ENCODE measurements around the gene ALDH16A1. TPM values are rescaled to one million over a fixed set of nuclear protein-coding genes. Genes with fewer than 3 reads are reported as not detected.

The ALDH16A1 gene
- total and polyA plus RNA-seq, 2 donors (not counting 1 experiment from before 2014, with no cell fraction given): 65.8 to 105 TPM

- Mint-ChIP-seq H3K9me3 (ENCODE audit: insufficient read depth) (no peaks in the 10 kb centered on the region), H3K4me1 (peaks cover 55% of the 10 kb centered on the region), H3K4me3 (peak overlapping the region; percentile 93), H3K27ac (peak overlapping the region; percentile 97), H3K27me3 (no peaks in the 10 kb centered on the region)
- Histone ChIP-seq H4K20me1 (ENCODE audit: control insufficient read depth, insufficient read depth, low read length, poor library complexity, severe bottlenecking) (no peaks in the 10 kb centered on the region), H3K79me2 (ENCODE audit: control insufficient read depth, insufficient read depth, low read length) (peaks cover 26% of the 10 kb centered on the region), H3K9ac (ENCODE audit: low read length) (peak overlapping the region; percentile 90), H2AFZ (ENCODE audit: insufficient read depth, low read depth, low read length, poor library complexity, severe bottlenecking) (peak overlapping the region; percentile 86), H3K36me3 (replicated peaks in 1 of 2; ENCODE audit: control extremely low read depth in 1 of 2, control insufficient read depth in 1 of 2, extremely low read depth in 1 of 2, insufficient read depth in 2 of 2, low read length in 1 of 2) (peaks cover 0 to 6% of the 10 kb centered on the region in 2 experiments), H3K4me2 (replicated peaks; ENCODE audit: low read depth, low read length, poor library complexity, severe bottlenecking) (peak overlapping the region; percentile 97), H3K4me3 (ENCODE audit: control extremely low read depth in 1 of 5, extremely low read depth in 1 of 5, insufficient read depth in 1 of 5, low read depth in 2 of 5, low read length in 4 of 5) (peak overlapping the region in 4 of 5 experiments; percentile 53 to 98 (median 70)), H3K4me1 (ENCODE audit: control insufficient read depth in 2 of 2, insufficient read depth in 2 of 2, low read length in 2 of 2) (peaks cover 43 to 68% of the 10 kb centered on the region in 2 donors), H3K27me3 (replicated peaks in 1 of 4; ENCODE audit: control extremely low read depth in 1 of 4, control insufficient read depth in 3 of 4, insufficient read depth in 4 of 4, low read length in 3 of 4) (no peaks in the 10 kb centered on the region), H3K27ac (ENCODE audit: low read length in 2 of 2) (peak overlapping the region; percentile 75 to 81), H3K9me3 (ENCODE audit: control extremely low read depth in 1 of 3, control insufficient read depth in 2 of 3, insufficient read depth in 1 of 3, low read length in 2 of 3) (peaks cover 0 to 8% (median 0%) of the 10 kb centered on the region in 3 donors)
- no peak for TF ChIP-seq CTCF (IDR thresholded peaks at IDR 0.05)
- TF ChIP-seq EZH2 (IDR thresholded peaks at IDR 0.05; ENCODE audit: borderline replicate concordance, insufficient read depth, low read depth, low read length, poor library complexity, severe bottlenecking): no peak
- DNase-seq (no peak), ATAC-seq (ENCODE audit: low read depth) (no peak)
- 6% methylated on average over 11 of the region's 11 CpGs for WGBS (ENCODE audit: insufficient coverage)
- POLR2A ChIA-PET: interaction anchor here (0.7 to 1.5 kb wide), 2 partner anchors 16 to 202 kb away, joined by 5 to 7 read pairs; partner anchors contain the start of gene PRMT1
- CTCF ChIA-PET: interaction anchor here (1.1 to 5.7 kb wide), 6 partner anchors 20 to 206 kb away, joined by 3 to 46 read pairs (median 6); partner anchors contain the start of gene ALDH16A1
- intact Hi-C loops (cut with micrococcal nuclease): loop anchor here (1.0 to 10.0 kb wide), 6 partner anchors 13 to 840 kb away; partner anchors contain the start of genes DBP, PIH1D1 and RPL13A
Measured at GRCh38 chr19:49474542-49474924, 21.5 kb downstream of the ALDH16A1 start.

Measured in B cell (primary cell).